K562 (cell line): Measurements from ENCODE around the gene MED19. TPM values are rescaled to one million over a fixed set of nuclear protein-coding genes. Genes with fewer than 3 reads are reported as not detected.

Experiments used
- CBX5 ChIP-seq: IDR thresholded peaks from 2 replicates; pipeline ENCODE4 v1.6.1; 2014; ENCODE audit warnings: low read depth, borderline replicate concordance
- DNMT1 ChIP-seq: fragments of 450-650 bp; IDR thresholded peaks from 2 replicates; pipeline ENCODE4 v1.6.1; 2016; ENCODE audit warnings: antibody characterized with exemption, mild to moderate bottlenecking
- EZH2 ChIP-seq: IDR thresholded peaks from 2 replicates; pipeline ENCODE4 v1.6.1; 2012; ENCODE audit warnings: low read depth, mild to moderate bottlenecking, inconsistent platforms, low read length, borderline replicate concordance
- MXI1 ChIP-seq: IDR thresholded peaks from 2 replicates; pipeline ENCODE4 v1.6.1; 2011; ENCODE audit warnings: low read depth, mild to moderate bottlenecking, improper control_type of control experiment, low read length
- MYC ChIP-seq, 2 experiments: fragments of 250-450 bp in 1 of 2; sonication (Bioruptor Pico) in 1 of 2; IDR thresholded peaks; 2 replicates each; pipeline versions ENCODE4 v1.5.1 to v1.6.1; 2012 to 2021; ENCODE audit warnings: low read depth in 2 of 2, borderline replicate concordance in 1 of 2, improper control_type of control experiment in 1 of 2, low read length in 1 of 2, mild to moderate bottlenecking in 1 of 2, moderate library complexity in 1 of 2
- RBBP5 ChIP-seq: fragments of 200-600 bp; sonication (generic); IDR thresholded peaks from 2 replicates; pipeline ENCODE4 v1.6.1; 2012; ENCODE audit warnings: borderline replicate concordance, mild to moderate bottlenecking, low read length, control low read depth, inconsistent platforms; ENCODE audit not compliant: insufficient read depth, poor library complexity, severe bottlenecking
- RFX5 ChIP-seq: IDR thresholded peaks from 2 replicates; pipeline ENCODE4 v1.6.1; 2011; ENCODE audit warnings: low read depth, mild to moderate bottlenecking, improper control_type of control experiment, low read length
- SIX5 ChIP-seq, 2 experiments: IDR thresholded peaks; 2 replicates each; pipeline ENCODE4 v1.6.1; 2011; ENCODE audit warnings: low read length in 2 of 2, borderline replicate concordance in 1 of 2, low read depth in 1 of 2, mild to moderate bottlenecking in 1 of 2, moderate library complexity in 1 of 2; ENCODE audit not compliant: insufficient read depth in 1 of 2
- SMAD4 ChIP-seq: fragments of 250-450 bp; sonication (Bioruptor Pico); conservative IDR thresholded peaks from 2 replicates; pipeline ENCODE4 v1.8.0; 2021; ENCODE audit warnings: inconsistent platforms, mild to moderate bottlenecking, moderate library complexity
- TCFL5 ChIP-seq: fragments of 250-450 bp; sonication (Bioruptor Pico); conservative IDR thresholded peaks from 2 replicates; pipeline ENCODE4 v1.6.1; 2021; ENCODE audit warnings: mild to moderate bottlenecking, moderate library complexity, matching md5 sums
- THRAP3 ChIP-seq: fragments of 450-650 bp; IDR thresholded peaks from 2 replicates; pipeline ENCODE4 v1.6.1; 2016; ENCODE audit warnings: mild to moderate bottlenecking, inconsistent platforms, borderline replicate concordance
- ZC3H8 ChIP-seq: fragments of 450-650 bp; IDR thresholded peaks from 2 replicates; pipeline ENCODE4 v1.6.1; 2017
- ZNF175 ChIP-seq: fragments of 200-800 bp; sonication (Bioruptor generic); IDR thresholded peaks from 2 replicates; pipeline ENCODE4 v1.6.1; 2016; ENCODE audit warnings: low read depth, mild to moderate bottlenecking, missing genetic modification characterization, missing compliant biosample characterization
- ZNF263 ChIP-seq: sonication (generic); formaldehyde crosslinking; IDR thresholded peaks from 2 replicates; pipeline ENCODE4 v1.8.0; 2022; ENCODE audit warnings: mild to moderate bottlenecking, missing genetic modification reagents, borderline replicate concordance
- ZNF766 ChIP-seq: fragments of 200-800 bp; sonication (Bioruptor generic); conservative IDR thresholded peaks from 2 replicates; pipeline ENCODE4 v1.6.1; 2016; ENCODE audit warnings: missing genetic modification characterization, missing compliant biosample characterization
- polyA plus RNA-seq, 8 experiments: library from polyadenylated mRNA; depleted of rRNA in 4 of 8; stranded (reverse) in 5 of 8; unstranded in 3 of 8; fragments of >200 nt; fragmentation: Nextera tagmentation in 2 of 8; fragmentation: Illumina TruSeq in 1 of 8; extraction: Ambion mirVana in 2 of 8; extraction: Trizol in 1 of 8; gene quantifications; 2 replicates each; pipeline versions ENCODE4 v1.2.1 to v1.2.3, GENCODE V29; 2011 to 2014; ENCODE audit warnings: inconsistent platforms in 1 of 8, missing spikeins in 1 of 8
- total RNA-seq, 7 experiments: library from RNA; depleted of rRNA in 6 of 7; stranded (reverse); fragments of >200 nt in 6 of 7; fragmentation: Illumina TruSeq in 2 of 7; extraction: Trizol in 2 of 7; gene quantifications; 2 replicates each; pipeline versions ENCODE4 v1.2.1 to v1.2.3, GENCODE V29; 2011 to 2021; ENCODE audit warnings: low replicate concordance in 1 of 7
- TF ChIP-seq, protein P1 (sequence below): fragments of 450-650 bp; IDR thresholded peaks from 2 replicates; pipeline ENCODE4 v1.6.1; 2014; ENCODE audit warnings: low read depth, mild to moderate bottlenecking, moderate library complexity, borderline replicate concordance
- TF ChIP-seq, protein P2 (sequence below): fragments of 450-650 bp; IDR thresholded peaks from 2 replicates; pipeline ENCODE4 v1.6.1; 2017; ENCODE audit warnings: mild to moderate bottlenecking, moderate library complexity
- TF ChIP-seq, protein P3 (sequence below): fragments of 450-650 bp; IDR thresholded peaks from 2 replicates; pipeline ENCODE4 v1.6.1; 2017; ENCODE audit warnings: antibody characterized with exemption, mild to moderate bottlenecking

MED19 gene
- total and polyA plus RNA-seq, 9 of the 15 experiments (the other 6 are each of a cell fraction or from before 2014, with no cell fraction given), result 7.3 to 23.5 (median 15.0) TPM

DNA sequence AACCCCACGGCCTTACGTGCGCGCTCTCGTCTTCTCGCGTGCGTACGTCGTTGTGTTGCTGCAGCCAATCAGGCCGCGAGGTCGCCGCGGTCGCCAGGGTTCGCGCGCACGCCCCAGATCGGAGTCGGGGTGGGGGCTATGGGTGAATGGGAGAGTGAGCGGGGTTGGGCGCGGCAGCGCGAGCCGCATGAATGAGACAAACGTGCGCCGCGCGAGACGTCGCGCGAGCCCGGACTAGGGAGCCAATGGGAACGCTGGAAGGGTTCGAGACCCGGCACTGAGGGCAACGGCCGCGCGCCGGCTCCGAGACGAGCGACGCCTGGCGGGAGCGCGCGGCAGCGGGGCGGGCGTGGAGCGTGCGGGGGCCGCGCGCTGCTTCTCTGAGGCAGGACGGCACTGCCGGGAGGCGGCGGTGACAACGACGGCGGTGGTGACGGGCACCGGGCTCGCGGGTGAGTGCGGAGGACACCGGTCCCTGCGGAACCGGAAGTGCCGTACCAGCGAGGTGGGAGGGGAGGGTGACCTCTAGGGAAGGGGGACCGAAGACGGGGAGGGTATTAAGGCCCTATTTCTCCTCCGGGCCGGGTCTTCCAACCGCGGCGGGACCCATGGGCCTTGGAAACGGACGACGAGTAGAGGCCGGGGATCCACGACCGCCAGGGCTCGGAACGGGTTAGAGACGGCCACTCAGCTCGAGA lies 44.1 kb downstream of the MED19 start, which contains the start of gene ZDHHC5 (continued):
- TF ChIP-seq ZNF263 (CRISPR knock-in tag) (0 out of 2 replicates have a peak, but pooled peaks have one; percentile 13), SMAD4 (CRISPR knock-in tag) (peak; percentile 86), TCFL5 (CRISPR knock-in tag) (no peak), RFX5 (0 out of 2 replicates have a peak, but pooled peaks have one; percentile 4), EZH2 (no peak), MXI1 (no peak), ZNF175 (CRISPR knock-in tag) (no peak), ZC3H8 (no peak), MYC (IDR thresholded peaks at IDR 0.05; ENCODE audit: low read depth, low read length) (peak; percentile 91), MYC (CRISPR knock-in tag; IDR thresholded peaks at IDR 0.05; ENCODE audit: borderline replicate concordance, low read depth) (no peak), THRAP3 (no peak), CBX5 (peak; percentile 67; the same call in 1 of the 2 replicates), SIX5 (IDR thresholded peaks at IDR 0.05; ENCODE audit: borderline replicate concordance in 1 of 2, insufficient read depth in 1 of 2, low read depth in 1 of 2, low read length in 2 of 2) (peak in 1 of 2 experiments; percentile 28; a peak in 1 of 4 replicates), ZNF766 (CRISPR knock-in tag) (peak; percentile 60), RBBP5 (peak; percentile 97), DNMT1 (no peak)
- TF ChIP-seq, protein P1, sequence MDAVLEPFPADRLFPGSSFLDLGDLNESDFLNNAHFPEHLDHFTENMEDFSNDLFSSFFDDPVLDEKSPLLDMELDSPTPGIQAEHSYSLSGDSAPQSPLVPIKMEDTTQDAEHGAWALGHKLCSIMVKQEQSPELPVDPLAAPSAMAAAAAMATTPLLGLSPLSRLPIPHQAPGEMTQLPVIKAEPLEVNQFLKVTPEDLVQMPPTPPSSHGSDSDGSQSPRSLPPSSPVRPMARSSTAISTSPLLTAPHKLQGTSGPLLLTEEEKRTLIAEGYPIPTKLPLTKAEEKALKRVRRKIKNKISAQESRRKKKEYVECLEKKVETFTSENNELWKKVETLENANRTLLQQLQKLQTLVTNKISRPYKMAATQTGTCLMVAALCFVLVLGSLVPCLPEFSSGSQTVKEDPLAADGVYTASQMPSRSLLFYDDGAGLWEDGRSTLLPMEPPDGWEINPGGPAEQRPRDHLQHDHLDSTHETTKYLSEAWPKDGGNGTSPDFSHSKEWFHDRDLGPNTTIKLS, result peak; percentile 86; the same call in 1 of the 2 replicates
- TF ChIP-seq, protein P2, sequence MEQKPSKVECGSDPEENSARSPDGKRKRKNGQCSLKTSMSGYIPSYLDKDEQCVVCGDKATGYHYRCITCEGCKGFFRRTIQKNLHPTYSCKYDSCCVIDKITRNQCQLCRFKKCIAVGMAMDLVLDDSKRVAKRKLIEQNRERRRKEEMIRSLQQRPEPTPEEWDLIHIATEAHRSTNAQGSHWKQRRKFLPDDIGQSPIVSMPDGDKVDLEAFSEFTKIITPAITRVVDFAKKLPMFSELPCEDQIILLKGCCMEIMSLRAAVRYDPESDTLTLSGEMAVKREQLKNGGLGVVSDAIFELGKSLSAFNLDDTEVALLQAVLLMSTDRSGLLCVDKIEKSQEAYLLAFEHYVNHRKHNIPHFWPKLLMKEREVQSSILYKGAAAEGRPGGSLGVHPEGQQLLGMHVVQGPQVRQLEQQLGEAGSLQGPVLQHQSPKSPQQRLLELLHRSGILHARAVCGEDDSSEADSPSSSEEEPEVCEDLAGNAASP, result no peak
- TF ChIP-seq, protein P3, sequence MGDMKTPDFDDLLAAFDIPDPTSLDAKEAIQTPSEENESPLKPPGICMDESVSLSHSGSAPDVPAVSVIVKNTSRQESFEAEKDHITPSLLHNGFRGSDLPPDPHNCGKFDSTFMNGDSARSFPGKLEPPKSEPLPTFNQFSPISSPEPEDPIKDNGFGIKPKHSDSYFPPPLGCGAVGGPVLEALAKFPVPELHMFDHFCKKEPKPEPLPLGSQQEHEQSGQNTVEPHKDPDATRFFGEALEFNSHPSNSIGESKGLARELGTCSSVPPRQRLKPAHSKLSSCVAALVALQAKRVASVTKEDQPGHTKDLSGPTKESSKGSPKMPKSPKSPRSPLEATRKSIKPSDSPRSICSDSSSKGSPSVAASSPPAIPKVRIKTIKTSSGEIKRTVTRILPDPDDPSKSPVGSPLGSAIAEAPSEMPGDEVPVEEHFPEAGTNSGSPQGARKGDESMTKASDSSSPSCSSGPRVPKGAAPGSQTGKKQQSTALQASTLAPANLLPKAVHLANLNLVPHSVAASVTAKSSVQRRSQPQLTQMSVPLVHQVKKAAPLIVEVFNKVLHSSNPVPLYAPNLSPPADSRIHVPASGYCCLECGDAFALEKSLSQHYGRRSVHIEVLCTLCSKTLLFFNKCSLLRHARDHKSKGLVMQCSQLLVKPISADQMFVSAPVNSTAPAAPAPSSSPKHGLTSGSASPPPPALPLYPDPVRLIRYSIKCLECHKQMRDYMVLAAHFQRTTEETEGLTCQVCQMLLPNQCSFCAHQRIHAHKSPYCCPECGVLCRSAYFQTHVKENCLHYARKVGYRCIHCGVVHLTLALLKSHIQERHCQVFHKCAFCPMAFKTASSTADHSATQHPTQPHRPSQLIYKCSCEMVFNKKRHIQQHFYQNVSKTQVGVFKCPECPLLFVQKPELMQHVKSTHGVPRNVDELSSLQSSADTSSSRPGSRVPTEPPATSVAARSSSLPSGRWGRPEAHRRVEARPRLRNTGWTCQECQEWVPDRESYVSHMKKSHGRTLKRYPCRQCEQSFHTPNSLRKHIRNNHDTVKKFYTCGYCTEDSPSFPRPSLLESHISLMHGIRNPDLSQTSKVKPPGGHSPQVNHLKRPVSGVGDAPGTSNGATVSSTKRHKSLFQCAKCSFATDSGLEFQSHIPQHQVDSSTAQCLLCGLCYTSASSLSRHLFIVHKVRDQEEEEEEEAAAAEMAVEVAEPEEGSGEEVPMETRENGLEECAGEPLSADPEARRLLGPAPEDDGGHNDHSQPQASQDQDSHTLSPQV, result 0 out of 2 replicates have a peak, but pooled peaks have one; percentile 45
